Mammary epithelial cell (primary cell): Measurements from ENCODE around the gene CDC7.

Source experiments
- EZH2 ChIP-seq: IDR thresholded peaks from 2 replicates; pipeline ENCODE4 v1.6.1; 2012; ENCODE audit warnings: low read length, inconsistent platforms, borderline replicate concordance
- TF ChIP-seq, protein P1 (sequence below), 2 donors: IDR thresholded peaks in 1 of 2; conservative IDR thresholded peaks in 1 of 2; 2 replicates each; pipeline ENCODE4 v1.5.1; 2011 to 2012; ENCODE audit warnings: inconsistent platforms in 2 of 2, low read length in 2 of 2, mild to moderate bottlenecking in 2 of 2, control low read depth in 1 of 2, low read depth in 1 of 2; ENCODE audit not compliant: insufficient read depth in 1 of 2; ENCODE audit errors: extremely low read depth in 1 of 2

DNA sequence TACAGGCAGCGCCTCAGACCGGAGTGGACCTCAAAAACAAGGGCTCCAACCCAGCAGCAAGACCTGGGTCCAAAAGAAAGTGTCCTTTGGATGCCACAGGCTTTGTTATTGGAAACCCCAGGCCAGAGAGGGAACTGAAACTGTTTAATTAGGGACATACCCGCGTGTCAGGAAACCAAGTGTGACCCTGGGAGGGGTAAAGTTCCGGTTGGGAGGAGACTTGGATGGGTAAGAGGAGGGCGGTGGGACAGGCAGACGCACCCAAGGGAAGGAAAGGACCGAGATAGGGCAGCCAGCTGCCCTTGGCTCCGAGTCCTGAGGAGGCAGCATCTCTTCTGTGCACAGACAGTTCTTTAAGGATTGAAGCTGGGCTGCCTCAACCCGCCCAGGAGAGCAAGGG, 71.4 kb downstream of the CDC7 start:
- TF ChIP-seq, protein P1, sequence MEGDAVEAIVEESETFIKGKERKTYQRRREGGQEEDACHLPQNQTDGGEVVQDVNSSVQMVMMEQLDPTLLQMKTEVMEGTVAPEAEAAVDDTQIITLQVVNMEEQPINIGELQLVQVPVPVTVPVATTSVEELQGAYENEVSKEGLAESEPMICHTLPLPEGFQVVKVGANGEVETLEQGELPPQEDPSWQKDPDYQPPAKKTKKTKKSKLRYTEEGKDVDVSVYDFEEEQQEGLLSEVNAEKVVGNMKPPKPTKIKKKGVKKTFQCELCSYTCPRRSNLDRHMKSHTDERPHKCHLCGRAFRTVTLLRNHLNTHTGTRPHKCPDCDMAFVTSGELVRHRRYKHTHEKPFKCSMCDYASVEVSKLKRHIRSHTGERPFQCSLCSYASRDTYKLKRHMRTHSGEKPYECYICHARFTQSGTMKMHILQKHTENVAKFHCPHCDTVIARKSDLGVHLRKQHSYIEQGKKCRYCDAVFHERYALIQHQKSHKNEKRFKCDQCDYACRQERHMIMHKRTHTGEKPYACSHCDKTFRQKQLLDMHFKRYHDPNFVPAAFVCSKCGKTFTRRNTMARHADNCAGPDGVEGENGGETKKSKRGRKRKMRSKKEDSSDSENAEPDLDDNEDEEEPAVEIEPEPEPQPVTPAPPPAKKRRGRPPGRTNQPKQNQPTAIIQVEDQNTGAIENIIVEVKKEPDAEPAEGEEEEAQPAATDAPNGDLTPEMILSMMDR (conservative IDR thresholded peaks at IDR 0.05 in 1 of 2, IDR thresholded peaks at IDR 0.05 in 1 of 2; ENCODE audit: extremely low read depth in 1 of 2, insufficient read depth in 1 of 2, low read depth in 1 of 2, low read length in 2 of 2) = no peak
- TF ChIP-seq EZH2 = no peak
